Stimulated activated CD4-positive, alpha-beta T cell treated with anti-CD3 and anti-CD28 coated beads, Interleukin-1b, Interleukin-23, amount 100 ng/mL, for 48 hours (primary cell): ENCODE data around the gene PLVAP.

Experiments
- DNase-seq: peaks from one replicate; pipeline ENCODE4 v3.0.0-alpha.2; 2020

PLVAP gene

DNA sequence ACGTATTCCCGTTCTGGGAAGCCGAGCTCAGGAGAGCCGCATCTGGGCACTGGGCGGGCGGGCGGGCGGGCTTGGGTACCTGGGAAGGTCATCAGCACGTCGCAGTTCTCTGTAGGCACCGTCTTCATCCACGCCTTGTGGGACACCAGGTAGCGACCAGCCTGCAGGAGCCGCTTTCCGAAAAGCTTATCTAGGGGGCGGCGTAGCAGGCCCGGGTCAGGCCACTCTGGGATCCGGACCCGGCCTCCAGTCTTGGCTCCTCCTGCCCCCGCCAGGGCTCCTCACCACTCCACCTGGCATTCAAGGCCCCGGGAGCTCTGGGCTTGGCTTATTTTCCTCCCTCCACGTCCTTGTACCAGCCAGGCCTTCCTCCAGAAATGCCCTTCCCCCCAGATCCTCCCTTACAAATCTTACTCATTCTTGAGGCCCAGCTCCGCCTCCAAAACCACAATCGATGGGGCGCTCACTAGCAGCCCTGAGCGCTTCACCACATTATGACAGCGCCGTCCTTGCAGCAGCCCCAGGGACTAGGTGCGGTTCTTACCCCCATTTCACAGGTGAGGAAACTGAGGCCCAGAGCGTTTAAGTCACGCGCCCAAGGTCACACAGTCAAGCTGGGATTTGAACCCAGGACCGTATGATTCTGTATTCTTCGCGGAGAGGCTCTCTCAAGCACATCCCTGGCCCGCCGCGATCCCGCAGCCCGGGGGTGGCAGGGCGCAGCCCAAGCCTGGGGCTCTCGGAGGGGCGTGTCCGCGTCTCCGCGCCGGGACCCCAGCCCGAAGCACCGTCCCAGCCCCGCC is 43.3 kb downstream of the PLVAP start:
- DNase-seq = peak; percentile 84

DNA sequence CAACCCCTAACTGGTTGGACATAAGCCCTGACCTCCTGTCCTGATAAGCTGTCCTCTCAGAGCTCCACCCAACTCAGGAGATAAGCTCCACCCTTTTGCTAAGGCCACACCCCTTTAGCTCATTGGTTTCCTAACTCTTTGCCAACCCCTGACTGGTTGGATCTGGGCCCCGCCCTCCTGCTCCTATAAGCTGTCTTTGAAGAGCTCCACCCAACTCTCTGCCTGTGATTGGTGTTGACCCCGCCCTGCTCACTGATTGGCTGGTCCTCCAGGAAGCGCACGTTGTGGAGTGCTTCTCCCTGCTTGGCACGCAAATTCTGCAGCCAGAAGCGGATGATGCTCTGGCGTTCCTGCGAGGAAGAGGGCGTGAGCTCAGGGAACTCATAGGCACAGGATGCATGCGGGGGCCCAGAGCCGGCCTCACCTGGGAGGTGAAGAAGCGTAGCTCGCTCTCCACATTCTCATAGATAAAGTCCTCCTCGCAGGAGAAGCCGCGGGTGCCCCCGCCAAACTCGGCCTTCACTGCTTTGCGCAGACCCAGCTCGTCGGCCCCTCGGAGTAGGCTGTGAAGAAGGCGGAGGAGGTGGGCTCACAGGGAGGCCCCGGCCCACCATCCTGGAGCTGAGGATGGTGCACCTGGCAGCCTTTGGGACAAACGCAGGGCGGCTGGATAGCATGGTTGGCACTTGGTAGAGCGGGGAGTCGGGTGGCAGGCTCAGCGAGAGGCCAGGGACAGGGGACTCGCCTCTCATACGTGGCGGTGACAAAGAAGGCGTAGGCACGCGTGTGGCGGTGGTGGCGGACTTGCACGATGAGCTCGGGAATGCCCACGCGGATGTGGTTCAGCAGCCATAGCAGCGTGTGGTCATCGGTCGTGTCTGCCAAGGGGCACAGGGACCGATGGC is 44.2 kb downstream of the PLVAP start:
- DNase-seq = peak; percentile 78

DNA sequence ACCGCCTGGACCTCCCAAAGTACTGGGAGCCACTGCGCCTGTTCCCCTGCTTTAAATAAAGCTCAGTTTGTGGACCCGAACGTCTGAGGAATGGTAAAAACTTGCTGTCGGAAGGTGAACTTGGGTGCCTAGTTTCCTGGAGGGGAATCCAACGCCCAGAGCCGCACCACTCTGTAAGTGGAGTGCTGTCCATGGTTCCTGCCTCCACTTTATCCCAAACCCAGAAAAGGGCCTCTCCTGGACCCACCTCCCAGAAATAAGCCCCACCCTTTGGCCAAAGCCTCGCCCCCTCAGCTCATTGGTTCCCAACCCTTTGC is 44.8 kb downstream of the PLVAP start:
- DNase-seq = no peak

DNA sequence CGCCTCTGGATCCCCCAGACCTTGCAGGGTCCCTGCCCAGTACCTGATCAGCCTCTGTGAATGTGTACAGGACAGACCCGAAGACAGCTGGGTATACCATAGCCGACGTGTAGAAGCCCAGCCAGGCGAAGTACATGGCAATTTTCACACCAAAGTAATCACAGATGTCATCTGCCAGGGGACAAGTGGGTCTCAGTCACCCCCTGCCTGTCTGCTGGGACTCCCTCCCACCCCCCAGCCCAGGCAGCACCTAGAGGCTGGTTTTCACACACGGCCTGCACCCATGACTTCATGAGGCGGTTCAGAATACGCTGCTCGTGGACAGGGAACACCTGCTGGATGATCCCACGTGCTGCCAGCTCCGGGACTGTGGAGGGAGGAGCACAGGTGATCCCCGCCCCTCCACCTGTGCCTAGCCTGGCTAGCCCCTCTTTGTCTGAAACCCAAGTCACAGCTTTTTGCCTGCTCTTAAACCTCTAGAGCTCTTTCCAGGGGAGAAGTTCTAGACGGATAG is 46.0 kb downstream of the PLVAP start:
- DNase-seq = no peak

DNA sequence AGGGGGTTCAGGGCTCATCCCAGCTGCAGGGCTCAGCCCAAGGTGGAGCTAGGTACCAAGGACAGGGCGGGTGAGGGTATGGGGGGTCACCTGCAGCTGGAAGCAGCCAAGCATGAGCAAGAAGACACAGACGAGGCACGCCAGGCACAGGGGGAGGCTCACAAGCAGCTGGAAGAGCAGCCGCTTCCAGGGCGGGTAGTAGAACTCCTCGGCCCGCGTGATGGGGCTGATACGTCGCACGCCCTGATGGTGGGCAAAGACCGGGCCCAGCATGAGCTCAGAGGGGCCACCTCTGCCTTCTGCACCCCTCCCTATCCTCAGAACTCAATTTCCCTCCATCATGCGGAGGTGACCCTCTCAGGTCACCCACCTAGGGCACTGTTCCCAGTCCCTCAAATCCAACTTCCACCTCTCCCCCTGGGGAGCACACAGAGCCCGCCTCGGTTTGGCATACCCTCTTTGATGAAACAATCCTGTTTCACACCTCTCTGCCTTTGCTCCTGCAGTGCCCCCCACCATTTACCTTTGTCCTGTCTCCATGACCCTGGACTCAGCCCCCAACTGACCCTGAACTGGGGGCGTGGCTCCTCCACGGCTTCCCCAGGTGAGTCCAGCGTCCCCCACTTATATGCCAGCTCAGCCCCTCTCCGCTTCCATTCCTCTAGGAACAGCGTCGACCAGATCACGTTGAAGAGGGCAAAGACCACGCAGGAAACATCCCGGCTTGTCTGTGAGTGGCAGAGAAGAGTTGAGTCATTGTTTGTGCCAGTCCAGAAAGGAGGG is 46.7 kb downstream of the PLVAP start:
- no peak for DNase-seq

DNA sequence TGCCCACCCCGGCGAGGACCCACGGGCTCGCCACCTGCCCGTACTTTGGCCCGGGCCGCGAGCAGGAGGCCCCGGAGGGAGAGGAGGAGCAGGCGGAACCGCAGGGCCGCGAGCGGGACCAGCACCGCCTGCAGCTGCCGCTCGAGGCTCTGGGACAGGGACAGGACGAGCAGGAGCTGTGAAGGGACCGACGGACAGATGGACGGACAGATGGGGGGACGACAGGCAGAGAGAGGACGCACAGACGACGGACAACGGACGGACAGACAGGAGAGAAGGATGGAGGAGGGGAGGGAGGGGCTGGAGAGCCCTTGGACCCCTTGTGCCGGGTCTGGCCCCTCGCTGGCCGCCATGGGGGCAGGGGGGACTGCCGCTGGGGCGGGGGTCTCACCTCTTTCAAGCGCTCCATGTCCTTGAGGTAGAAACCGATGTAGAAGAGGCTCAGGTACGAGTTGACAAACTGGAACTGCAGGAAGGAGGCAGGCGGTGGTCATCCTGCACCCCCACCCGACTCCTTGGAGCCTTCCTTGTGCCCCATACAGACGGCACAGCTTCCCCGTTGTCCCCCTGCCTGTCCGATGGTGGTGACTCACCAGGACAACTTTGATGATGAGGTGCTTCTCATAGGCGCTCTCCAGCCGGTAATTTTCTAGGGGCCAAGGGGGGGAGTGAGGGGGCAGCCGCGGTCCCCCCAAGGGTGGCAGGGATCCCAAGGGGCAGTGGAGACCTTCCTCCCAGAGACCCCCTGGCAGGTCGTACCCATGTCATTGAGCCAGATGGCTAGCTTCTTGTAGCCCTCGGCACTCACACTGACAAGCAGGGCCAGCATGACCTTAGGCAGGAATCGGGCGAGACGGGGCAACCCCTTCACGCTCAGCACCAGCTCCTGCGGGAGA is 47.5 kb downstream of the PLVAP start:
- DNase-seq = no peak

DNA sequence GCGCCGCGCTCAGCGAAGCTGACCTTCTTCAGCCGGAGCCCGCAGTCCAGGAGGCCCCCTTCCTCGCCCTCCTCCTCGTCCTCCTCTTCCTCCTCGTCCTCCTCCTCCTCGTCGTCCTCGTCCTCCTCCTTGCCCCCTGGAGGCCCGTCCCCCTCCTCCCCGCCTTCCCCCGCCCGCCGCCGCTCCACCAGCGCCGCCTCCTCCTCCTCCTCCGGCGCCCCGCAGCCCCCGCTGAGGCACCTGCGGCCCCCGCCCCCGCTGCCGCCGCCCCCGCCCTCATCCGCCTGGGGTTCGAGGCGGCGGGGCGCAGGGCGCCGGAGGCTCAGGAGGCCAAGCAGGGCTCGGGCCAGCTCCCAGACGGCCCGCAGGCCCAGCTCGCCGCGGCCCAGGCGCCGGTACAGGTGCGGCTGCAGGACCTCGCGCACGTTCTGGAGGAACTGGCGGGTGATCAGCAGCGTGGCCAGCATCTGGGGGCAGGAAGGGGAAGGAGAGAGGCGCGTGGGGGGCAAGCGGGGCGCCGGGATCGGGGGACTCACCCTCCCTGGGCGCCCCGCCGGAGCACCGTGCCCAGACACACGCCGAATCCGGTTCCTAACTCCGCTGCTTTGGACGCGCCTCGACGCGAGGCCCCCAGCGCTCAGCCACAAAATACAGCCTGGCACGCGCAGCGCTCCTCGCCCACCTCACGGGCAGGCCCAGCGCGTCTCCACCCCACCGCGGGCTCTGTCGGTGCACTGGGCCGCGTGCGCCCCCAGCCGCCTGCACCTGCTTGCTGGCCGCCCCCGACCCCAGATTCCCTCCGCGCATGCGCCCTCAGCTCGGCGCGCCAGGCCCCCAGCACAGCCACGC is 48.4 kb downstream of the PLVAP start:
- DNase-seq = no peak

DNA sequence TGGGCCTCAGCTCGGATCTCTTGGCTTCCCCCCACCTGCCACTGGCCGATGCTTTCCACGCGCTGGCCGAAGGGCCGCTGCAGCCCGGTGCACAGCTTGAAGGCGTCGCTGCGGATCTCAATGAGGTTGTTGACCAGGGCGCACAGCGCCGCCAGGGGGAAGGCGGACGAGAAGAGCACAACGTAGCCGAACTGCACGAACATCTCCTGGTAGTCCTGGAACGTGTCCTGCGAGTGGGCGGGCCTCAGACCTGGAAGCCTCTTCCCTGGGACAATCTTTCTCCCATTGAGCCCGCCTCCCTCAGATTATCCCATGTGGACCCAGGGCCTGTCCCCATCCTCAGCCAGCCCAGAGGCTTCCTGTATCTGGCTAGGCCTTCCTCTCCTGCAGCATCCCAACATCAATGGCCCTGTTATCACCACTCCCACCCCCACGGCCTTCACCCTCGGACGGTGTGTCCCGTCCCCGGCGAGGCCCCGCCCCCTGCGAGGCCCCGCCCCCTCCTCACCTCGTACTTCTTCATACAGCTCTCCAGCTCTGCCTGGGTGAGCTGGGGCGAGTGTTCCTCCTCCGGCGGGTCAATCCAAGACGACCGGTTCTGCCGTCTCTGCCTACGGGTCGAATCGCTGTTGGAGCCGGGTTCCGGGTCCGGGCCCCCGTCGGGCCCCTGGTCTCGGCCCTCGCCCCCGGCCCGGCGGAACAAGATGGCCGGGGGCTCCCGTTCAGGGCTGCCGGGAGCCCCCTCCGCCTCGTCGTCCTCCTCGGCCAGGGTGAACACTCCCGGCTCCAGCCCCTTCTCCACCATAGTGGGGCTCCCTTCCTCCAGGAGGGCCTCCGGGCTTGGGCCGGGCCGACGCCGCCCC is 49.3 kb downstream of the PLVAP start:
- DNase-seq = peak; percentile 39

DNA sequence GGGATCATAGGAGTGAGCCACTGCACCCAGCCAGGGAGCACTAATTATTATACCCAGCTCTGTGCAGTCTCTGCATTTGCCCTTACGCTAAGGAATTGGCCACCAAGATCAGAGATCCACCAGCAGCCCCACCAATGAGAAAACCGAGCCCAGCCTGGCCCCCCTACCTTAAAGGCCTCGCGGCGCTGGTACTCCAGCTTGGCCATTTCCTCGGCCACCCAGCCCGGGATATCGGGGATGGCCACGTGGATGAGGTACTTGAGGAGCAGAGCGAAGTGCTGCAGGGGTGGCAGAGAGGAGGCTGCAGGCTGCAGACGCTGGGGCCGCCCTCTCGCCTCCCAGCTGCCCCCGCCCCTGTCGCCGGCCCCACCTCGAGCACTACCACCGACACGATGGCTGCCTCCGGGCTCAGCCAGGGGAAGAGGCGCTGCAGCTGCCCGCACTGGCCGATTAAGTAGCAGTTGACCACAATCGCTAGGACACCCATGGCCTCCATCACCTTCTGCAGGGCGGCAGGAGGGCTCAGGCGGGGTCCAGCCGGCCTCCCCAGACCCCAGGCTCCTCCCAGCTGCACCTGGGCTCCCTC is 50.0 kb downstream of the PLVAP start:
- DNase-seq = no peak

DNA sequence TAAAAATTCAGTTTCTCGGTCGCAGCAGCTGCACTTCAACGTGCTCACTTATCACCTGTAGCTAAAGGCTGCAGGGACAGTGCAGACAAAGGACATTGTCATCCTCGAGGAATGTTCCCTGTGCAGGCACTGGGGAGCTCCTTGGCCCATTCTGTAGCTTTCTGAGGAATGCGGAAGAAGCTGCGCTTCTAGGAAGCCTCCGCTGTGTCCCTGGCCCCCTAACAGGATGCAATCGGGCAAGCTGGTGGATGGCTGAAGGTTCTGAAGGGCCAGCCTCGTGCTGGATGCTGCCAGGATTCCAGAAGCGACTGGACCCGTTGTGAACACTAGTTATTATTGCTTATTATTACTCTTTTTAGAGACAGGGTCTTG is 50.6 kb downstream of the PLVAP start:
- no peak for DNase-seq

DNA sequence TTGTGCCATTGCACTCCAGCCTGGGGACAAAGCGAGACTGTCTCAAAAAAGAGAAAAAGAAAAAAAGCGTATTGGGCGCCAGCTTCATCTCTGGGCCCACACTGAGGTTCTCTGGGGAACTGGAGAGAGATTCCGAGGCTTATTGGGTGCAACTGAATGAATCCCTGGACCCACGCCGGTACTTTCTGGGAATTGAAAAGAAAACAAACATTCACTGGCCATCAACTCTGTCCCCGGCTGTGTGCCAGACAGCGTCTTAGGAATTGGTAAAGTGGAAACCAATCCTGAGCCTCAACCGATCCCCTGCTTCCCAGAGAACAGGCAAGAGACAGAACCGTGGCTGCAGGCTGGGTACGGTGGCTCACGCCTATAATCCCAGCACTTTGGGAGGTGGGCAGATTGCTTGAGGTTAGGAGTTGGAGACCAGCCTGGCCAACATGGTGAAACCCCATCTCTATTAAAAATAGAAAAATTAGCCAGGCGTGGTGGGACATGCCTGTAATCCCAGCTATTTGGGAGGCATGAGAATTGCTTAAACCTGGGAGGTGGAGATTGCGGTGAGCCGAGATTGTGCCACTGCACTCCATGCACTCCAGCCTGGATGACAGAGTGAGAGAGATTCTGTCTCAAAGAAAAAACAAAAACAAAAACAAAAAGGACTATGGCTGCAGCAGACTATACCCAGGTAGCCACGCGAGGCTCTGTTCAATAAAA is 51.1 kb downstream of the PLVAP start:
- DNase-seq = no peak

DNA sequence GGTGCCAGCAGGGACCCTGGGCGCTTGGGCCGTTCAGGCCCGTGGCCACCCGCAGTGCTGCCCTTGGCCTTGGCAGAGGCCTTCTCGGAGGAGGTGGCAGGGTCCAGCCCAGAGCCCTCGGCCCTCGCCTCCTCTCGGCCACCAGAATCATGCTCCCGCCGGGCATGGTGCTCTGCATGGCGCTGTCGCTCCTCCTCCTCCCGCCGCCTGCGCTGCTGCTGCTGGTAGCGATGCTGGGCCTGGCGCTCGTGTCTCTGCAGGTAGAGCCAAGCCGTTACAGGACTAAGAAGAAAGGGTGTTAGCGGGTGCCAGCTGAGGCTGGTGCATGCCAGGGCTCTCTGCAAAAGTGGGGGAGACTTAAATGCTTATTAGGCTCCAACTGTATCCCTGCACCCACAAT is 52.0 kb downstream of the PLVAP start:
- no peak for DNase-seq

DNA sequence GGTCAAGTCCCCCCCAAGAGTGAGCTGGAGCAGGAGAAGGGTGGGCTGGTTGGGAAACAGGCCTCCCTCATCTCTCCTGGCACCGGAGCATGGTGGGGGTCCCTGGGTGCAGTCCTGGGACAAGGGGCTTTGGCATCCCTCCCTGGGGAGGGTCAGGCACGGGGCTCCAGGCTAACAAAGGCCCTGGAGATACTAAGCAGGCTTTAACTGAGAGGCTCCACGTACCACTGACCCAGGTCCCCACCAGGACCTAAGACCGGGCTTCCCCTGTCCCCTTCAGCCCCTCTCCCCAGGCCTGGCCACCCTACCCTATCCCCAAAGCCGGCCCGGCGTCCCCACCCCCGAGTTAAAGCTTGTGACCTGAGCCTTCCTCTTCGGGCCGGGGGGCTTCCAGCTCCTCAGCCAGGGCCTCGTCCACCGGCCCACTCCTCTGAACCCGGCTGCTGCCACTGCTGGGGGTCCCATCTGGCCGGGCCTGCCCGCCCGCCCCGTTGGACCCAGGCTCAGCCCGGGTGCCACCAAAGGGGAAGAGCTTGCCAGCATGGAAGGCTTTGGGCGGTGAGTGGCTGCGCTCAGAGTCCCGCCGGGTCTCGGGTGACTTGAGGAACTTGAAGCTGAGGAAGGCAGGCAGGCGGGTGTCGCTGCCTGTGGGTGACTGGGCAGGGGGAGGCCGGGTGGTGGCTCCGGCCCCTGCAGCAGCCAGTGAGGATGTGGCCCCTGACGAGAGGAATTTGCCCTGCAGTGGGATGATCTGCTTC is 52.6 kb downstream of the PLVAP start:
- DNase-seq = no peak

DNA sequence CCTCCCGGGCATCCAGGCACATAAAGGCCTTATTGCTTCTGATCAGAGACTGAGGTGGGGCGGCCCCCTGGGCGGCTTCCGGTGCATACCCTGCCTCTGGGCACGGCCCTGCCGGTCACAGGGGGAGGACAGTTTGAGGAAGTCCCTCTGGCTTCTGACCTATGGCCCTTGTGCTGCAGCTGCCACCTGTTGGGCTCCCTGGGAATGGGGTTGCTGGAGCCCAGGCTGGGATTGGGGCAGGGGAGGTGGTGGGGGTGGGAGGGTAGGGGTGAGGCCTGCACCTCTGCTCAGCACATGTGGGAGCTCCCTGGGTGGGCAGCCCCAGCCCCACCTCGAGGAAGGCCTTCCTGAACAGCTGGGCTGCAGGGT is 53.2 kb downstream of the PLVAP start:
- DNase-seq = no peak

DNA sequence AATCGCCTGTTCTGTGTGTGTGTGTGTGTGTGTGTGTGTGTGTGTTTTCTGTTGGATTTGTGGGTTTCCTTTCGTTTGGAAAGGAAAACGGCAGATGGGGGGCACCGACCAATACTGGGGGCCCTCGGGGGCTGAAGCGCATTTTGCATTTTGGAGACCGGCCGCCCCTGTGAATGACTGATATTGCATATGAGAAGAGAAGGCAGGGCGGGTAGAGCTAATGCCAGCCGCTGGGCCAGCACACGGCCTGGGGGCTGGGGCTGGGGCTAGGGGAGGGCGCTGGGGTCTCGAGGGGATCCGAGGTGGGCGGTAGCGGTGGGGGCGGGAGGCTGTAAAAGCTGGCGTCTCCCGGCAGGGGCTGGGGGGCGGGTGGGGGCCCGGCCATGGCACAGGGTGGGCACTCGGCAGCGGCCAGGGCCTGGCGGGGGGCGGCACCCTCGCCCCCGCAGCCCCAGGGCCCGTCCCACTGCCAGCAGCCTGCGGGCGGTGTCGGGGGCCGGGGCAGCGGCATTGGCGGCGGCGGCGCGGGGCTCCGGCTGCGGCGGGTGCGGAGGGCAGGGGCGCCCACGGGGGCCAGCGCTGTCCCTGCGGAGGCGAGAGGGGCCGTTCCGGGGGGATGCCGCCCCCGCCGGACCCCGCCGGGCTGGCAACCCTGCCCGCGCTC is 53.7 kb downstream of the PLVAP start:
- DNase-seq = no peak

DNA sequence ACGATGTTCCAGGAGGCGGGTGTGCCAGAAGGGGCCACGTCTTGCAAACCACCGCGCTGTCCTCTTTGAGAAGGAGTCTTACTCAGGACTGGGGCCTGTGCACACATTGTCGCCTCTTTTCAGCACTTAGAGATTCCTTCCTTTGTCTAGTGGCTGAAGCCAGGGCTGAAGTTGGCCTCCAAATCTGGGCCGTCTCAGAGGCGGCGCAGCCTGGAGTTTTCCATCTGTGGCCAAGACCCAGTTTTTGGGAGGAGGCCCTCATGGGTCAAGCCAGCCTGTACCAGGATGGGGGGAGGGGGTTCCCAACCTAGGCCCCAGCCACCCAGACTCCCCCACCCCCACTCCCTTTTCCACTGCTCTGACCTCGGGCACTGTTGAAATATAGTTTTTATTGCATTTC is 54.3 kb downstream of the PLVAP start:
- no peak for DNase-seq

DNA sequence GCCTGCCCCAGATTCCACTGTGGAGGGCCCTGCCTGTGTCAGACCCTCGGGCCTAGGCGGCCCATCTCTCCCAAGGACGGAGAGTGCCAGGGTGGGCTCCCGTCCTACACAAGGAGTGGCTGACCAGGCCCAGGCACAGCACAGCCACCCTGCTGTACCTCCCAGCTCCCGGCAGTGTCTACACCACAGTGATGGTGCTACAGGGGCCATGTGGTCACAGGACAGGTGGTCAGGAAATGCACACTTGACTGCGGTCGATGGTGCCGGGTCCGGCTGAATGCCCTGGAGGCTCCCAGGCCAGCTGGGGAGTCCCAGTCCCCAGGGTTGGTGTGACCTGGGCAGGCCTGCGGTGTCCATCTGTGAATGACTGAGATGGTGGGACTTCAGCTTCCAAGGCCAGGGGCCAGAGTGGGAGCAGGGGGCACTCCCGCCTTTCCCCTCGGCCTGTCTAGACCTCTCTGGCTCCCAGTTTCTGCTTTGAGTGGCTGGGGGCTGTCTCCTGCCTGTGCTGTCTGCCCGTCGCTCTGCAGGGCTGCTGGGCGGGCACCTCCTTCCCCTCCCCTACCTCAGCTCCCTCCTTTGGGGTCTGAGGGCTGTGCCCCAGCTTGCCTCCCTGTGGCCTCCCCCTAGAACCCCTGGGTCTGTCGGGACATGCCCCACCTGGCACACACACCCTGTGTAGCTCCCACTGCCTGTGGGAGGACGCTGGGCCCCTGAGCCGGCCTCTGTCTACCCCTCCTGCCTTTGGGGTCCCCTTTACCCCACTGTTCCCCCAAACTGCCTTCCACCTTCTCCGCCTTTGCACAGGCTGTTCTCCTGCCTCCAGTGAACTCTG is 55.3 kb downstream of the PLVAP start:
- DNase-seq = no peak
